NCI-H524 (cell line): Measurements from ENCODE around the gene SLC38A10.

Experiments
- DNase-seq, 2 experiments: peaks; one replicate each; lab custom pipeline; 2025; lab: John Stamatoyannopoulos, UW

The SLC38A10 gene

DNA sequence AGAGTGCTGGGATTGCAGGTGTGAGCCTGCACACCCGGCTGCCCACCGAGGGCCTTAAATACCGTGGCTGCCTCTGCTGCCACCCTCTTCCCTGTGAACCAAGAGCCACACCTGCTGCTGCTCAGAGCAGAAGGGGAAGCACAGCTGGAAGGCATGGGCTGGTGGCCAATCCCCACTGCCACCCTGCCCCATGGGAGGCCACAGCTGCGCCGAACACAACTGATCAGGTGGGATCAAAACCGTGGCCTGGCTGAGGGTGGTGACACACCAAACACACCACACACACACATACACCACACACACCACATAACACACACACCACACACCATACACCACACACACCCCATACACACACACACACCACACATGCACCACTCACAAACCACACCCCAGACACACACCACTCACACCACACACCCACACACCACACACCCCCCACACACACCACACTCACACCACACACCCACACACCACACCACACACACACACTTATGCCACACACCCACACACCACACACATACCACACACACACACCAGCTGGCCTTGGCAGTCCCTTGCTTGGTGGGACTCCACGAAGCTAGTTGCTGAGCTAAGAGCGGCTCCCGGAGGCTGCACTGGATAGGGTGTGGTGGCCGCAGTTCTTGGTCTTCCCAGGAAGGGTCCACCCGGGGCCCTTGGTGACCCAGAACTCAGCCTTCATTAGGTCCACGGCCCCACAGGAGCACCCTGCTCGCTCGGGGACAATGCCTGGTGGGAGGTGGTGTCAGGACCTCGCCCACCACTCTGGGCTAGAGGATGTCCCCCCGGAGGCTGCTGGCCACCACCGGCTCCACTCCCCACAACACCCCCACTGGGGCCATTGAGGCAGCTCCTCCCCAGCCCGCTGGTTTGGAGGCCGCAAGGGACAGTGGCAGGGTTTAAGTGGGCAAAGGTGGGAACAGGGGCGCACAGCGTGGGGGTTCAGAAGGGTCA, 87.2 kb downstream of the SLC38A10 start:
- DNase-seq: peak in 1 of 2 experiments; percentile 56

DNA sequence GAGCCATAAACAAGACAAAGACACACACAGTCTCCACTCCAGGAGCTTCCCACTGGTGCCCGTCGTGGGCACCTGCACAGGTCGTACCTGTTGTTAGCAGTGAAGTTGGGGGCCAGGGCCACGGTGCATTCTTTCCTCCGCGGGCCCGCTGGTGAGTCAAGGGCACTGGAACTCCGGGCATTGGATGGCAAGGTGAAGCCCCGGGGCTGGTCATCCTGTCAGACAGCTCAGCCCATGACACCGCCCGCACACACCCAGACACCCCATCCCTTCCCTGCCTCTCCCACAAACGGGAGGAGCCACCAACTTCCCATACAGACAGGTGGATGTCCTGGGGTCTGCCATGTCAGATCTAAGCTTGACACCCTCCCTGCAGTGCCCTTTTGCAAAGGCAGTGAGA, 88.5 kb downstream of the SLC38A10 start:
- no peak for DNase-seq

DNA sequence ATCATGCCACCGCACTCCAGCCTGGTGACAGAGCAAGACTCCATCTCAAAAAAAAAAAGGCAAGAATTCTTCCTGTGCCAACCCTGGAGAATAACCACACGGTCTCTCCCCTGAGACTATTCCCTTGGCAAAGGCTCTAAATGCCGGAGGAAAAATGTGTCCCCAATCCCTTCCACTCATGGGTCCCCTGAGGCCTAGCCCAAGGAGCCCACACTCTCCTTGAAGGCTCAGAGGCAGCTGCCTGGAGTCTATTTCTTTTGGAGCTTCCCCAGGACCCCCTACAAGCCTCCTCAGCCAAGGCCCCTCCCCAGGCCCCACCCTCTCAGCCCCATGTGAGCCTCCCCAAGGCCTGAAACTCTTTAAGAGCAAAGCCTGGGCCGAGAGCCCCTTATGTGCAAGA, 88.9 kb downstream of the SLC38A10 start:
- DNase-seq: no peak

DNA sequence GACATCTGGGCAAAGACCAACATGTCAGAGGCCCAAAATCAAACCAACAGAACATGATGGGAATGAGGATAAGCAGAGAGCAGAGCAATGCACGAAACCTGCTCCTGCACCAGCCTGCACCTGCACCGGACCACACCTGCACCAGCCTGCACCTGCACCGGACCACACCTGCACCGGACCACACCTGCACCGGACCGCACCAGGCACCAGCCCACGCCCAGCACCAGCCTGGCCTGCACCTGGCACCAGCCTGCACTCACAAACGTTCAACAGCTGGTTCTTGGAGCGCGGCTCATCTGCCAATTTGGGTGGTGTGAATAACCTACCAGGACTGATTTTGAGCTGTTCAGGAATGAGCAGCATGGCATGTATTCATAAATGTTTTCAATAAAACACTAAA, 90.5 kb downstream of the SLC38A10 start:
- no peak for DNase-seq

DNA sequence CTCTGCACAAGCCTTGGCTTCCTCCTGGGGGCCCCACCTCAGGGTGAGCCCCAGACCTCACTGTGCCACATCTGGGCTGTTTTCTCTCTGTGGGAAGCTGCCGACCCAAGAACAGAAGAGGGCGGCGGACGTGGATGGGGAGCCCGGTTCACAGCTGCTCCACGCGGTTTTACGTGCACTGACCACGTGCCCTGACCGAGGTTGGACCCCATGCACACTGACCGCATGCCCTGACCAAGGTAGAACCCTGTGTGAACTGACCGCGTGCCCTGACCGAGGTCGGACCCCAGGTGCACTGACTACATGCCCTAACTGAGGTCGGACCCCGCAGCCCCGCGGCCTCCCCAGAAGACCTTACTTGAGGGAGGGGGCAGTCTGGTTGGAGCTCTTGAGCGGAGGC, 92.0 kb downstream of the SLC38A10 start:
- no peak for DNase-seq

DNA sequence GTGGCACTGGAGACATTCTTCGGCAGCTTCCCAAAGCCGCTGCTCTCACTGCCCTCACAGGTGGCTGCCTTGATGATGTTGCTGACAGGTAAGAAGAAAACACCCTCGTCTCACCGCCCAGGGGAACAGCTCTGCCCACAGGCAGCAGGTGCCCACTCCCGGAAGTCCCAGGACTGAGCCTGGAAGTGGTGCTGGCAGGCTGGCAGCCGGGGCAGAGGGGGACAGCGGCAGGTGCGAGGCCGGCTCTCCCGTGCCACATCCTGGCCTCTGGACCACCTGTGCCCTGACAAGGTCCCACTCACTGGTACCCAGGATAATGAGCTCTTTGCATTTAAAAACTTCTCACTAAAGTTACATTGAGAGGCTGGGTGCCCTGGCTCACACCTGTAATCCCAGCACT, 92.8 kb downstream of the SLC38A10 start:
- no peak for DNase-seq

DNA sequence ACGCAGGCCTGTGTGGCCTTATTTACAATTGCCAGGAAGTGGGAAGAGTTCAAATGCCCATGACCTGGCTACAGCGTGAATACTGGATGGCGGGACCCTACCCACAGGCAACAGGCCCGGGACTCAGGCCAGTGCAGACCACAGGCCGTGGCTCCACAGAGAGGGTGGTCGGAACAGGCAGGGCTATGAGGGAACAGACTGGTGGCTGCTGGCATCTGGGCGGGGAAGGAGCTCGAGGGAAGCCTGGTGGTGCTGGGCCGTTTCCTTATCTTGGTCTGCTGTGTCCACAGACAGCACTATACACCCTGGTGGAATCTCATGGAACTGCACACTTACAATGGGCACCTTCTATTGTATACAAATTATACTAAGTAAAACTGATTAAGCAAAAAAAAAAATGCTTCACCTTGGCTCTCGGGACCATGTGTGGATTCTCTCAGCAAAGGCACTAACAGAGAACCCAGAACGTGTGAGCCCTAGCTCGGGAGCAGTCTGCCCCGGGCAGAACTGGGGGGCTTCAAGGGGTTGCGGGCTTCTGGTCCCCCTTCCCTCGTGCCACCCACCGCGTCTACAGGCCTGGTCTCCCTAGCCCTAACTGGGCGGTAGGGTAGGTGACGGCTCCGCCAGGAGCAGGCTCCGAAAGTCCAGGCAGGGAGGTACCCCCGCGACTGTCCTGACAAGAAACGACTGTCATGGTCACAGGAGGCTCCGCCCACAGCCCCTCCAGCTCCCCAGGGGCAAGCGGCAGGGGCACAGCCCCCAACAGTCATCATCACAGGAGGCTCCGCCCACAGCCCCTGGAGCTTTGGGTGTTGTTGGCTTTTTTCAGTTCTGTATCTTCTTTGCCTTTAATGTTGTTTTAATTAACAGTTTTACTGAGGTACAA, 94.2 kb downstream of the SLC38A10 start:
- peak; percentile 46 to 76 for DNase-seq

DNA sequence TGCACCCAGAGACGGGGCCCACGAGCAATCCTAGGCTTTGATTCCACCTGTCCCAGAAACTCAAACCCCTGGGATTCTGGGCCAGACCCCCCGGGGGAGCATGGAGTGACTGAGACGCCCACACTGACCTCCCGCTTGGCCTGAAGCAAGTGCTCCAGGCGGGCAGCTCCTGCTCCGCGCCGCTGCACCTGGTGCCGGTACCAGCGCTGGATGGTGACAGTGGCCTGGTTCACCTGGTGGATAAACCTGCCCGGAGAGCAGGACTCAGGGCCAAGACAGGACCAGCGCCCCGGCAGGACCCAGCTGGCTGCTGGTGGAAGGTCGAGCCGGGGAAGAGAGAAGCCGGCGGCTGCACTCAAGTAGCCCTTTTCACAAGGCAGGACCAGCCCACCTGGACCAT, 94.9 kb downstream of the SLC38A10 start:
- DNase-seq: no peak

DNA sequence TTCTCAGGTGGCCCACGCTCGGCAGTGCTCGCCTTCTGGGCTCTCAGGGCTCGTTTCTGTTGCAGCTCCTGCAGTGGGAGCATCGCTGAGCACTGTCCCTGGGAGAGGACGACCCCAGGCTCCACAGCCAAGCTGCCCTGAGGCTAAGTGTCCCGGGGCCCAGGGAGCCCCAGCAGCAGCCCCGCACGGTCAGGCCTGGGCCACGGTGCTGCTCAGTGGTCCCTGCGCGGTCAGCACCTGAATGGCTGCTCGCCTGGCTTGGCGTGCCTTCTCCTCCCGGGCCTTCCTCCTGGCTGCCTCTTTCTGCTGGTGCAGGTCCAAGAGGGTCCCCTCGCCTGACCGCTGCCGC, 95.7 kb downstream of the SLC38A10 start:
- DNase-seq: no peak

DNA sequence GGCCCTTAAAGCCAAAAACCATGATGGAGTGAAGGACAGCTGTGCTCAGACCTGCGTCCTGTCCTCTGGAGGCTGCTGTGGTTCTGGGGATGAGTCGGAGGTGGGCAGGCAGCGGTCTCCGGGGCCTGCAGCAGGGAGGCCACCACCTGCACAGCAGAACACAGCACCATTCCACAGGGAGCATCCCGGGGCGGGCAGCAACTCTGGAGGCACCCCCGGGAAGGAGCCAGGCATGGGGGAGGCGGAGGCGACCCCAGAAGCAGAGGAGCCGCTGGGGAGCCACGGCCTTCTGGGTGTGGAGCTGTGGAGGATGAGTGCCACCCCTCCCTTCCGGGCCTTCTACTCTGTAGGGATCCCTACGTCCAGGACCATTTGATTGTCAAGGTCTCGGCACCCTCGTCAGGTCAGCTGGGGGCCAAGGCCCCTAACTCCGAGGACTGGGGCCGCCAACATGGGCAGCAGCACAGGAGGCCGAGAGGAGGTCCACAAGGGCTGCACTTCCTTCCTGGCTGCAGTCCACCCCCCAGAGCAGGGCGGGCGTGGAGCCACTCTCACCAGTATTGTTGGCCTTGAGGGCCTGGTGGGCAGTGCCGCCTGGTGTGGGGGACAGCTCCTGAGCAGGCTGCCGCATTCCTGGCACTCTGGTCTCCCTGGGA, 96.2 kb downstream of the SLC38A10 start:
- DNase-seq: no peak

DNA sequence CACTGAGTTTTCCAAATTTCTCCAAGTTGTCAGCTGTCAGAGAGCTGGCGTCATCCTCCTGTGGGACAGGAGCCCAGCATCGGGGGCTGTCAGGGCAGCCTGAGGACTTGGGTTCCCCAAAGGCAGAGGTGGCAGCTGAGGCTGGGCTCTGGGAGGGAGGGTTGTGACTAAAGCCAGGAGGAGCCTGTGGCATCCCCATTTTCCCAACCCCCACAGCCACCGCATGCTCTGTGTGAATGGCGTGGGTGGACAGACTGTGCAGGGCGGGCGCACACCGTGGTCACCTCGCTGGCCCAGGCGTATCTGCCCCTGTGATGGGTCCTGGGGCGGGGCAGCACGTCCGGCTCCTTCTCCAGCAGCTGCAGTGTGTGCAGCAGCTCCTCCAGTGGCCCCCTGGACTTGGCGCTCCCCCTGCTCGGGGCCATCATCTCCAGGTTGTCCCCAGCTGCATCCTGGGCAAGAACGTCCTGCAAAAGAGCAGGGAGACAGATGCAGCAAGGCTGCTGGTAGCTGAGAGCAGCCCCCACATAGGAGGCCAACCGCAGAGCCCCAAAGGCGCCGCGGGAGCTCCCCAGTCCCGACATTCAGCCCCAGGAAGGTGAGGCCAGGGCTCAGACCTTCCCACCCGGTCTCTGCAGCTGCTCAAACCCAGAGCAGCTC, 97.1 kb downstream of the SLC38A10 start:
- no peak for DNase-seq

DNA sequence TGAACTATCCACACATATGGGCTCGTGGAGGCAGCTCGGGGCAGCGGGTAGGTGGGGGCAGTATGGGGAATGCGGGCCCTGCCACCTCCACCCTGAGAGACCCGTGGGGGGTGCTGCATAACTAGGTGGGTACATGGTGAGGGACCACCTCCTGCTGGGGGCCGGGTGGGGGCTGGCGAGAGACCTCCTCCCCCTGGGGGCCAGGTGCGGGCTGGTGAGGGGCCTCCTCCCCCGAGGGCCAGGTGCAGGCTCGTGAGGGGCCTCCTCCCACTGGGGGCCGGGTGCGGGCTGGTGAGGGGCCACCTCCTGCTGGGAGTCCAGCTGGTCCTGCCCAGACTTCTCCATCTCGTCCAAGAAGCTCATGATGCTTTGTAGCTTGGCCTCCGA, 97.7 kb downstream of the SLC38A10 start:
- DNase-seq: no peak

DNA sequence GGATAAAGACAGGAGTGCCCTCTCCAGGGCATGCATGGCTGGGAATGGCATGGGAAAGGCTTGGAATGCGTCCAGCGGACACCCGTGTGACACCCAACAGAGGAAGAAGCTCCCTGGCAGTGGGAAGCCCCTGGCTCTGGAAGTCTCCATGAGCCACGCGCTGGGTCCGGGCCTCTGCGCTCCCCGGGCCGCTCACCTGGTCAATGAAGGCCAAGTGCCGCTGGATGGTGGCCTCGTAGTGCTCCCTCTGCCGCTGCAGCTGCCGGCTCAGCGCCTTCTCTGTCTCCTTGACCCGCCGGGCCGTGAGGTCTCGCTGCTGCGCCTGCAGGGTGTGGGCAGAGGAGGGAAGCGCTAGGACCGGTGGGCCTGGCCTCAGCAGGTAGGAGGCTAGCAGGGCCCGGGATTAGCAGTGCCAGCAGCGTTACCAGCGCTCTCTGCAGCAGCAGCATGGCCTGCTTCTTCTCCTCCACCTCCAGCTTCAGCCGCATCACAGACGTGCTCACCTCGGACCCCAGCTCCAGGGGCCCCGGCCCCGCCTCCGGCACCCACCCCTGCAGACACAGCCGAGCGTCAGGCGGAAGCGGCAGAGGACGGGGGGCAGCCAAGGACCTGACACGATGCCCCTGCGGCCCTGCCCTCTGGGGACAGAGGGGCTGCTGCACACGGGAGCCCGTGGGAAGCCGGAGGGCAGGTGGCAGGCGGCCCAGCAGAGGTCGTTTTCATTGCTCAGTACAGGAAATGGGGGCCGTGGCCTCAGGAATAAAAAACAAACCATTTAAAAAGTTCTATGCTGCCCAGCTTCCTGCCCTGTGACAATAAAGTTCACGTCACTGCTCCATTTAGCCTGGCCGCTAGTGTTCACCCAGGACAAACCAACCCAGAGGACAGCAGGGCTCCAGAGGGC, 98.3 kb downstream of the SLC38A10 start:
- DNase-seq: no peak

DNA sequence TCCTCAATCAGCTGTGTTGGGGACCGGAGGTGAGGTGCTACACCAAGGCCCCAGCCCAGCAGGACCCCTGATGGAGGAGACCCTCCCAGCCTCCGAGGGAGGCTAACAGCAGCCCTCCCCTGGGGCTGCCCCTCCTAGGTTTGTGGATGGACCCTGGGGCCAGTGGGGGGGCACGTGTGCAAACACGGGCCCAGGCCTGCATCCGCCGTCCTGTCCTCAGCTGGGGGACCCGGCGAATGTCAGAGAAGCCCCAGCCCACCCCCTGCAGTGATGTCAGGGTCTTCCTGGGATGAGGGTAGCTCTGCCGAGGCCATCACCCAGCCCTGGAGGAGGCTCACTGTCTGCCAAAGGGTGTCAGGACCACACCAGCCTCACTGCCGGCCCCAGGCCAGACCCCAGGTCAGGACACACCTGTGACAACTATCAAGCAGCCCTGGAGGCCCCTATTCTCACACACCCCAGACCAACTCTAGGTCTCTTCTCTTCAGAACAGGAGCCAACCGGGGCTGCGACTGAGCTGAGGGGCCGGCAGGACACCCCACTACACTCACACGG, 99.1 kb downstream of the SLC38A10 start:
- no peak for DNase-seq
